CD4-positive, CD25-positive, alpha-beta regulatory T cell (primary cell): ENCODE results near the gene TMCC1. TPM values are rescaled to one million over a fixed set of nuclear protein-coding genes. Genes with fewer than 3 reads are reported as not detected.

Experiments used
- ATAC-seq, 2 donors: fragments of 150-1000 bp; cut with Tn5 transposase; one replicate each; pipeline ENCODE4 v1.10.0; 2021; ENCODE audit warnings: low read depth in 2 of 2, moderate number of reproducible peaks in 2 of 2, moderate library complexity in 1 of 2
- DNase-seq, 3 donors: peaks; one replicate each; pipeline versions ENCODE4 v3.0.0 to v3.0.0-alpha.2; 2012 to 2022; ENCODE audit warnings: mixed read lengths in 1 of 3
- H3K27ac ChIP-seq: one replicate; pipeline ENCODE4 v1.7.0; 2013; ENCODE audit warnings: mild to moderate bottlenecking, low read length; ENCODE audit not compliant: insufficient read depth, poor library complexity, severe bottlenecking
- H3K27me3 ChIP-seq: one replicate; pipeline ENCODE4 v1.7.0; 2013; ENCODE audit warnings: low read length; ENCODE audit not compliant: control insufficient read depth, insufficient read depth
- H3K36me3 ChIP-seq: one replicate; pipeline ENCODE4 v1.7.0; 2013; ENCODE audit warnings: mild to moderate bottlenecking, low read length, moderate library complexity; ENCODE audit not compliant: control insufficient read depth, insufficient read depth
- H3K4me1 ChIP-seq: 2 replicates; pipeline ENCODE4 v1.7.0; 2013; ENCODE audit warnings: mild to moderate bottlenecking, low read length; ENCODE audit not compliant: insufficient read depth, control insufficient read depth, poor library complexity, severe bottlenecking
- H3K4me3 ChIP-seq: one replicate; pipeline ENCODE4 v1.7.0; 2013; ENCODE audit warnings: low read depth, mild to moderate bottlenecking, low read length, moderate library complexity
- H3K9me3 ChIP-seq, 2 experiments: 1 replicate in 1 of 2; 2 replicates in 1 of 2; pipeline ENCODE4 v1.7.0; 2013; ENCODE audit warnings: low read length in 2 of 2, mild to moderate bottlenecking in 1 of 2, moderate library complexity in 1 of 2; ENCODE audit not compliant: control insufficient read depth in 2 of 2
- H3K27ac Mint-ChIP-seq, 3 donors: one replicate each; pipeline ENCODE4 v1.8.0; 2020 to 2022; ENCODE audit warnings: mild to moderate bottlenecking in 3 of 3, mixed read lengths in 3 of 3, moderate library complexity in 2 of 3
- H3K27me3 Mint-ChIP-seq: one replicate; pipeline ENCODE4 v1.8.0; 2022; ENCODE audit warnings: mild to moderate bottlenecking, mixed read lengths
- H3K36me3 Mint-ChIP-seq: one replicate; pipeline ENCODE4 v1.8.0; 2020; ENCODE audit warnings: mixed read lengths
- H3K4me1 Mint-ChIP-seq, 4 donors: one replicate each; pipeline ENCODE4 v1.8.0; 2020 to 2022; ENCODE audit warnings: mixed read lengths in 4 of 4, mild to moderate bottlenecking in 1 of 4
- H3K4me3 Mint-ChIP-seq, 4 donors: one replicate each; pipeline ENCODE4 v1.8.0; 2020 to 2022; ENCODE audit warnings: mild to moderate bottlenecking in 4 of 4, mixed read lengths in 4 of 4, moderate library complexity in 3 of 4
- H3K9me3 Mint-ChIP-seq, 7 donors: one replicate each; pipeline ENCODE4 v1.8.0; 2020 to 2022; ENCODE audit warnings: mixed read lengths in 7 of 7, mild to moderate bottlenecking in 3 of 7, moderate library complexity in 2 of 7
- polyA plus RNA-seq, 4 donors: library from polyadenylated mRNA; unstranded; fragments of 300-500 nt; fragmentation: Illumina TruSeq; gene quantifications; one replicate each; pipeline ENCODE4 v1.2.3, GENCODE V29; 2021
- total RNA-seq: library from RNA; stranded (reverse); gene quantifications from one replicate; pipeline ENCODE4 v1.2.3, GENCODE V29; 2022

TMCC1 gene
- total and polyA plus RNA-seq, 5 donors from 2014 or later, result 5.2 to 29.2 (median 6.2) TPM

DNA sequence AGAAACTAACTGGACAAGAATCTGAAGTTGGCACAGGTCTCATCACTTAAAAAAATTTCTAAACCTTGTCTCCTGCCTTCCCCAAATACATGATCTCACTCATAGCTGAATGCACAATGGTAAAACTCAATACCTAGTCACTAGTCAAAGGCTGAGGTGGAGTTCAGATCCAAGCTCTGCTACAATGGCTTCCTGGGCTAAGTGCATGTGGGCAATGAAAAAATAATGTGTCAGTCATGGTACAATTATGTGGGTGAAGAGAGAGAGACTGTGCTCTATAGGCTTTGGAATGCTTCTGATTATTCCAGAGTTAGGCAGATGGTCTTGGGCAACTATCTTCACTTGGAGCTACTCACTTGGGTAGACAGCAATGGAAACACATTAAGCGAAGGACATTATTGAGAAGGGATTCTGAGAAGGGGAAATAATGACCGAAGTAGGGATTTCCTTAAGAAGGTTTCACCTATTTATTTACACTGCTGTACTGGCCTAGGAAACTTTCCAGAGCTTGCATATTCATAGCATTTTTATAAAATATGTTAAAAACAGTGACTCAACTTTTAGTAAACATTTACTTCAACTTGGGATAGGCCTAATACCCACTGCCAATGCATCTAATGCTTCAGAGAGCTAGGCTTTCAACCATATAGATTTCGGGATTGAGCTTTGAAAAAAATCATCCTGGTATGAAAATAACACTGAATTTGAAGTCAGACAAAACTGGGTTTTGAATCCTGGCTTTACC is 228.3 kb downstream of the TMCC1 start:
- Histone ChIP-seq H3K4me1 (no peaks in the 10 kb centered on the region), H3K27ac (no peak overlapping the region), H3K36me3 (peaks cover 4% of the 10 kb centered on the region), H3K27me3 (no peaks in the 10 kb centered on the region), H3K9me3 (no peaks in the 10 kb centered on the region), H3K4me3 (no peak overlapping the region)
- ATAC-seq (no peak), DNase-seq (no peak)
- Mint-ChIP-seq H3K36me3 (peaks cover 13% of the 10 kb centered on the region), H3K4me1 (peaks cover 7 to 22% (median 8%) of the 10 kb centered on the region in 4 donors), H3K4me3 (no peak overlapping the region), H3K9me3 (no peaks in the 10 kb centered on the region), H3K27me3 (no peaks in the 10 kb centered on the region), H3K27ac (peak overlapping the region in 1 of 3 donors; percentile 2)

DNA sequence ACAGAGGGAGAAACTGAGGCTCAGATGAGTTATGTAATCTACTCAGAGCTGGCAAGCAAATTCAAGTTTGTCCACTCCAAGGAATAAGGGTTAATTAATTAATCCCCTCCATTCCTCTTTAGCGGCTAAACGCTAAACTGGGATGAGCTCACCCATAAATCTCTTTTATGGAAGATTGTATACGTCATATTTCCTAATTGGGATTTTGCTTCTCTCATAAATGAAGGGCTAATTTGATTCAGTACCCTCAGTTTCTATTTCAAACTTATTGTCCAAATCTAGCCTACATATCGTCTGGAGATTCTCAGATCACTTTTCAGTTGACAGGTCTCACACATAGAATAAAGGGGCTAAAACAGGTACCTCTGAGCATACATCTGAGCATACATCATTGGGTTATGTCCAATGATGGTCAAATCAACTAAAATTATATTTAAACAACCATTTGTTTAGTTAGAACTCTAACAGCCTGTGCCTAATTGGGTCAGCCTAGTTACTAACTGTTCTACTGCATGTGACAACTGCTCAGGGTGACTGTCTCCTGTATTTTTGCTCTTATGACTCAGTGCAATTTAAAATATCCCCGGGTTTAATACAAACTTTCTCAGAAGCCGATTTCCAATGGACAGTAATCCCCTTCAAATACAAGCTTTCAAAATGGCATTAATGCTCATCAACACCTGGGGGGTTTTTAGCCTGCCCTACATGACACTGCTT is 229.4 kb downstream of the TMCC1 start:
- no peaks in the 10 kb centered on the region for H3K27me3 Mint-ChIP-seq
- H3K9me3 ChIP-seq, result no peaks in the 10 kb centered on the region
- ATAC-seq (no peak), DNase-seq (no peak)
- no peak overlapping the region for H3K27ac ChIP-seq
- peak overlapping the region in 1 of 3 donors; percentile 1 for H3K27ac Mint-ChIP-seq
- no peak overlapping the region for H3K4me3 ChIP-seq
- peaks cover 12% of the 10 kb centered on the region for H3K36me3 Mint-ChIP-seq
- no peak overlapping the region for H3K4me3 Mint-ChIP-seq
- no peaks in the 10 kb centered on the region for H3K9me3 Mint-ChIP-seq
- H3K27me3 ChIP-seq, result no peaks in the 10 kb centered on the region
- no peaks in the 10 kb centered on the region for H3K36me3 ChIP-seq
- H3K4me1 Mint-ChIP-seq, result peaks cover 8 to 31% (median 8%) of the 10 kb centered on the region in 4 donors
- H3K4me1 ChIP-seq, result no peaks in the 10 kb centered on the region

DNA sequence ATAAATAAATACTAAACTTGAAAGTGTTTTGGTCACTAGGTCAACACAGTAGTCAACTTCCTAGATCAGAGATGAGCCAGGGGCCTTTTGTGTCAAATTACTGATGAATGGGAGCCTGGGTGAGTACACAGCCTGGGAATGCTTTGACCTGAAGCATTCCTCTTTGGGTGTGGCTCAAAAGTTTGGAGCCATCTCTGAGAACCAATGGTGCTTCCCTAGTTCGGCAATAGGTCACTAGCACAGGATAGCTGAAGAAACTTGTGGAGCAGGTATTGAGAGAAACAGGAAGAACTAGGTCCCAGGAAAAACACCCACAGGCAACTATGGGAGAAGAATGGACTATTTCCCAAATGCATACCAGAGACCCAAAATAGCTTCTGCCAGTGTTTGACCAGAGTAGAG is 230.5 kb downstream of the TMCC1 start:
- Histone ChIP-seq H3K27me3 (no peaks in the 10 kb centered on the region), H3K36me3 (no peaks in the 10 kb centered on the region), H3K4me1 (peaks cover 2% of the 10 kb centered on the region), H3K4me3 (no peak overlapping the region), H3K9me3 (no peaks in the 10 kb centered on the region), H3K27ac (no peak overlapping the region)
- Mint-ChIP-seq H3K27me3 (no peaks in the 10 kb centered on the region), H3K36me3 (peaks cover 12% of the 10 kb centered on the region), H3K9me3 (no peaks in the 10 kb centered on the region), H3K4me1 (peaks cover 5 to 39% (median 15%) of the 10 kb centered on the region in 4 donors), H3K4me3 (no peak overlapping the region), H3K27ac (no peak overlapping the region)
- DNase-seq (no peak), ATAC-seq (no peak)

DNA sequence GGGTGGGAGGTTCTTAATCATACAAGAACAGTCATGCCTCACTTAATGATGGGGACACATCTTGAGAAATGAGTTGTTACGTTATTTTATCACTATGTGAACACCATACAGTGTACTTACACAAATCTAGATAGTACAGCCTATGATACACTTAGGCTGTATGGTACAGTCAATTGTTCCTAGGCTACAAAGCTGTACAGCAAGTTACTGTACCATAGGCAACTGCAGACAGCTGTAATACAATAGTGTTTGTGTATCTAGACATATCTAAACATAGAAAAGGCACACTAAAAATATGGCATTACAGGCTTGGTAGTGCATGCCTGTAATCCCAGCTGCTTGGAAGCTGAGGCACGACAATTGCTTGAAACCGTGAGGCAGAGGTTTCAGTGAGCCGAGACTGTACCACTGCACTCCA is 231.3 kb downstream of the TMCC1 start:
- ATAC-seq (no peak), DNase-seq (no peak)
- Histone ChIP-seq H3K36me3 (no peaks in the 10 kb centered on the region), H3K27ac (no peak overlapping the region), H3K9me3 (no peaks in the 10 kb centered on the region), H3K4me1 (peaks cover 4% of the 10 kb centered on the region), H3K4me3 (no peak overlapping the region), H3K27me3 (no peaks in the 10 kb centered on the region)
- peaks cover 7% of the 10 kb centered on the region for H3K36me3 Mint-ChIP-seq
- H3K4me1 Mint-ChIP-seq, result peaks cover 4 to 38% (median 19%) of the 10 kb centered on the region in 4 donors
- H3K9me3 Mint-ChIP-seq, result no peaks in the 10 kb centered on the region
- H3K27me3 Mint-ChIP-seq, result no peaks in the 10 kb centered on the region
- H3K4me3 Mint-ChIP-seq, result no peak overlapping the region
- H3K27ac Mint-ChIP-seq, result no peak overlapping the region

DNA sequence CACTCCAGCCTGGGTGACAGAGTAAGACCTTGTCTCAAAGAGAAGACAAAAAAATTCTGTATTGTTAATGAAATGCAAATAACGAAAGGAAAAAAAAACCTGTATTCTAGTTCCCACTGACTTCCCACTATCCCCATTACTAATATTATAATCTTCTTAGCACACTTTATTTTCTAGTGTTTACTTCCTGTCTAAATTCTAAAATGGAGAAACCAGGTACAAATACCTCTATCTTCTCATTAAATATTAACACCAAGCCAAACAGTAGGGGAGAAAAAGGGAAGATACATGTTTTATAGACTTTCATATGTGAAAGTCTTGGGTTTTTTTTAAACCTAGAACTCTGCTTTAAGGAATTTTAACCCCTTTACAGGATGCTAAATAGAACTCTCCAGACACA is 231.7 kb downstream of the TMCC1 start:
- H3K27ac Mint-ChIP-seq, result no peak overlapping the region
- H3K4me3 Mint-ChIP-seq, result no peak overlapping the region
- no peak for DNase-seq
- Histone ChIP-seq H3K27ac (no peak overlapping the region), H3K27me3 (no peaks in the 10 kb centered on the region), H3K9me3 (no peaks in the 10 kb centered on the region), H3K36me3 (no peaks in the 10 kb centered on the region), H3K4me1 (peaks cover 4% of the 10 kb centered on the region), H3K4me3 (no peak overlapping the region)
- peaks cover 7% of the 10 kb centered on the region for H3K36me3 Mint-ChIP-seq
- H3K4me1 Mint-ChIP-seq, result peaks cover 4 to 38% (median 20%) of the 10 kb centered on the region in 4 donors
- ATAC-seq, result no peak
- no peaks in the 10 kb centered on the region for H3K27me3 Mint-ChIP-seq
- no peaks in the 10 kb centered on the region for H3K9me3 Mint-ChIP-seq

DNA sequence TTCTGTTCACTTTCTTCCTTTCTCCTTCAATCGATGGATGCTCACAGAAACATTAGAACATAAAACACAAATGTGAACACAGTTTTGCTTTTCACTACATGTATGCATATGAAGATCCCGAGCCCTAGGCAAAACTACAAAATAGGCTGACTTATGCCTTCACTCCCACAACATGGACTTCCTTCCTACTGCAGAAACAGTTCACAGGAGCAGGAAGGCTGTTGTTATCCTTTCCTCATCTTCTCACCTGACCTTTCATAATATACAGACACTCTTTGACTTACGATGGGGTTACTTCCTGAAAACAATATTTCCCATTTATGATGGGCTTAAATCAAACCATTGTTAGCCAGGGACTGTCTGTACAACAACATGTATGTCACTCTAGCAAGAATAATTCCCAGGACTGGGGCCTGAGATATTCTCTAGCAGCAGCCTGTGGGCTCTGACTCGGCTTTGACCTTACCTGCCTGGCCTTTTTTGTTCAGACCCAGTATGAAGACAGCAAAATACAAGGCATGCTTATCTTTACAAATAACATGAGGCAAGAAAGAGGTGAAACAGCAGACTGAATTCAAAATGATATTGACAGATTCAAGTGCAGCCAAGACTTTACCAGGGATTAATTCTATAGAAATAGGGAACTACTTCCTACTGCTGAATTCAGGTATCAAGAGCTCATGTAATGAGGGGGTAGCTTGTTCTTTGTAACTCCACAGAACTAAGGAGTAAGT is 235.2 kb downstream of the TMCC1 start:
- Histone ChIP-seq H3K4me1 (peaks cover 4% of the 10 kb centered on the region), H3K36me3 (peaks cover 10% of the 10 kb centered on the region), H3K4me3 (no peak overlapping the region), H3K9me3 (no peaks in the 10 kb centered on the region), H3K27me3 (no peaks in the 10 kb centered on the region), H3K27ac (no peak overlapping the region)
- Mint-ChIP-seq H3K9me3 (no peaks in the 10 kb centered on the region), H3K36me3 (peaks cover 11% of the 10 kb centered on the region), H3K4me1 (peaks cover 4 to 38% (median 19%) of the 10 kb centered on the region in 4 donors), H3K27ac (peak overlapping the region in 2 of 3 donors; percentile 18 to 74), H3K4me3 (no peak overlapping the region), H3K27me3 (no peaks in the 10 kb centered on the region)
- no peak for DNase-seq
- ATAC-seq, result no peak

DNA sequence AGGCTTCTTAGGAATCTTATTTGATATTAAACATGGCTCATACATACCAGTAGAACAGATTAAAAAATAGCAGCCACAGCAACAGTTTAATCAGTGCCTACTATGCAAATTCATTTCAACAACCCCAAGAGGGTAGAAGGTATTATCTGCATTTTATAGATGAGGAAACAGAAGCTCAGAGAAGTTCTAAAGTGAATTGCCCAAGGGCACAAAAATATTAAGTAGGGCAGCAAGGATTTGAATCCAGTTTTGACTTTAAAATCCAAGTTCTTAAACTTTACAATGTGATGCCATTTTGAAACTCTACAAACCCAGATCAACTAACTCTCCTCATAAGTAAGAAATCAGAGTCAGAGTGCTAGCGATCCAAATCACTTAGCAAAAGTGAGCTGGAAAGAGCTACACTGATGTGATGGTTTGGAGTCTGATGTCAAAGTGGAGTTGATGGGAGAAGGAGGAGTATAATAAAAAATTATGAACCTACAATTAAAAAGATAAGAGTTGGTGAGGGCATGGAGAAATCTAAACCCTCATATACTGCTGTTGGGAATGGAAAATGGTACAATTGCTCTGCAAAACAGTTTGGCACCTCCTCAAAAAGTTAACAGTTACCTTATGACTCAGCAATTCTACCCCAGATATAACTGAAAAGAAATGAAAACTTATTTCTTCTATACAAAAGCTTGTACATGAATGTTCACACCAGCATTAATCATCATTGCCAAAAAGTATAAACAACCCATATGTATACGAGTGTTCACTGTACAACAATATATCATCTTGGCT is 236.1 kb downstream of the TMCC1 start:
- Histone ChIP-seq H3K36me3 (peaks cover 15% of the 10 kb centered on the region), H3K27me3 (no peaks in the 10 kb centered on the region), H3K27ac (no peak overlapping the region), H3K4me3 (no peak overlapping the region), H3K9me3 (no peaks in the 10 kb centered on the region), H3K4me1 (peaks cover 4% of the 10 kb centered on the region)
- Mint-ChIP-seq H3K4me1 (peaks cover 4 to 38% (median 18%) of the 10 kb centered on the region in 4 donors), H3K9me3 (no peaks in the 10 kb centered on the region), H3K4me3 (no peak overlapping the region), H3K27ac (peak overlapping the region in 2 of 3 donors; percentile 5 to 27), H3K27me3 (no peaks in the 10 kb centered on the region), H3K36me3 (peaks cover 7% of the 10 kb centered on the region)
- ATAC-seq (no peak), DNase-seq (peak in 1 of 3 donors; percentile 32)
